Endothelial cell of umbilical vein (primary cell): ENCODE results near the gene CFD.

ENCODE experiments used
- CTCF ChIP-seq, 2 donors: IDR thresholded peaks; 1 replicate in 1 of 2; 2 replicates in 1 of 2; pipeline ENCODE4 v1.5.1; 2011; ENCODE audit warnings: low read length in 2 of 2, mild to moderate bottlenecking in 2 of 2, moderate library complexity in 2 of 2, control low read depth in 1 of 2, inconsistent platforms in 1 of 2, low read depth in 1 of 2; ENCODE audit not compliant: insufficient read depth in 1 of 2; ENCODE audit errors: extremely low read depth in 1 of 2
- EZH2 ChIP-seq: IDR thresholded peaks from 2 replicates; pipeline ENCODE4 v1.6.1; 2012; ENCODE audit warnings: borderline replicate concordance, low read depth, mild to moderate bottlenecking, moderate library complexity, low read length, inconsistent platforms; ENCODE audit not compliant: severe bottlenecking
- FOS ChIP-seq: IDR thresholded peaks from 2 replicates; pipeline ENCODE4 v1.6.1; 2011; ENCODE audit warnings: mild to moderate bottlenecking, low read length, moderate library complexity, borderline replicate concordance; ENCODE audit not compliant: insufficient read depth
- JUN ChIP-seq: IDR thresholded peaks from 2 replicates; pipeline ENCODE4 v1.6.1; 2011; ENCODE audit warnings: borderline replicate concordance, low read depth; ENCODE audit not compliant: insufficient read length, insufficient read depth
- MAX ChIP-seq: IDR thresholded peaks from 2 replicates; pipeline ENCODE4 v1.6.1; 2011; ENCODE audit not compliant: insufficient read depth, insufficient read length
- MYC ChIP-seq: IDR thresholded peaks from one replicate; pipeline ENCODE4 v1.6.1; 2011; ENCODE audit warnings: mild to moderate bottlenecking, low read depth, low read length
- POLR2A ChIP-seq: IDR thresholded peaks from 2 replicates; pipeline ENCODE4 v1.6.1; 2012; ENCODE audit warnings: low read depth, mild to moderate bottlenecking, control low read depth, low read length
- POLR2AphosphoS5 ChIP-seq: IDR thresholded peaks from 2 replicates; pipeline ENCODE4 v1.6.1; 2012; ENCODE audit warnings: low read depth, mild to moderate bottlenecking, control low read depth, low read length, moderate library complexity; ENCODE audit not compliant: insufficient read depth

- TF ChIP-seq POLR2A (no peak), FOS (no peak), CTCF (IDR thresholded peaks at IDR 0.05; ENCODE audit: extremely low read depth in 1 of 2, insufficient read depth in 1 of 2, low read depth in 1 of 2, low read length in 2 of 2) (peak in 1 of 2 donors; percentile 3), MAX (no peak), EZH2 (no peak), JUN (no peak), POLR2AphosphoS5 (no peak), MYC (no peak)
These were observed 2.5 kb downstream of the CFD start for GRCh38 chr19:861756-862580.
